Heart left ventricle (tissue), 13 donors: ENCODE measurements around the gene LARP4B.

Source experiments
- POLR2A ChIP-seq, 2 donors: fragments of 450-650 bp; IDR thresholded peaks; one replicate each; pipeline ENCODE4 v1.6.1; 2017; ENCODE audit warnings: antibody characterized with exemption in 2 of 2, mild to moderate bottlenecking in 2 of 2, moderate library complexity in 2 of 2
- TF ChIP-seq, protein P1 (sequence below), 12 donors: fragments of 200-600 bp; sonication (generic) in 4 of 12; IDR thresholded peaks; one replicate each; pipeline versions ENCODE4 v1.5.0 to v1.8.0; 2018 to 2022; ENCODE audit warnings: antibody characterized with exemption in 12 of 12, mild to moderate bottlenecking in 5 of 12
- donor health status: ischemic (EF 13 %, LVEDD 7.1; RV severe dilation, severe dysfunction).
- donor health status: DM: no; HTN: yes; CAD: no.
- donor health status: DM: no; HTN: no; CAD: no.
- donor health status: ischemic (EF 25% LVEDD 6.9; RV normal size, moderate dysfunction).
- donor health status: ischemic (EF 25% LVEDD 5.7; RV mildly dilated, moderate dysfunction).
- donor health status: ischemic (EF 35%, LVEDD 5.7; RV mildly dilated, moderate dysfunction).
- donor health status: nonischemic (EF 11% LVEDD 7.7; RV severe dilation, severe dysfunction).
- donor health status: DM: yes; HTN: yes; CAD: no.
- donor health status: PGD.
- donor health status: ischemic (EF 29% LVEDD 5.4; RV normal size, mild dysfunction).
- donor health status: nonischemic (EF 23%, LVEDD 6.1; RV moderate dilation, normal function).

DNA sequence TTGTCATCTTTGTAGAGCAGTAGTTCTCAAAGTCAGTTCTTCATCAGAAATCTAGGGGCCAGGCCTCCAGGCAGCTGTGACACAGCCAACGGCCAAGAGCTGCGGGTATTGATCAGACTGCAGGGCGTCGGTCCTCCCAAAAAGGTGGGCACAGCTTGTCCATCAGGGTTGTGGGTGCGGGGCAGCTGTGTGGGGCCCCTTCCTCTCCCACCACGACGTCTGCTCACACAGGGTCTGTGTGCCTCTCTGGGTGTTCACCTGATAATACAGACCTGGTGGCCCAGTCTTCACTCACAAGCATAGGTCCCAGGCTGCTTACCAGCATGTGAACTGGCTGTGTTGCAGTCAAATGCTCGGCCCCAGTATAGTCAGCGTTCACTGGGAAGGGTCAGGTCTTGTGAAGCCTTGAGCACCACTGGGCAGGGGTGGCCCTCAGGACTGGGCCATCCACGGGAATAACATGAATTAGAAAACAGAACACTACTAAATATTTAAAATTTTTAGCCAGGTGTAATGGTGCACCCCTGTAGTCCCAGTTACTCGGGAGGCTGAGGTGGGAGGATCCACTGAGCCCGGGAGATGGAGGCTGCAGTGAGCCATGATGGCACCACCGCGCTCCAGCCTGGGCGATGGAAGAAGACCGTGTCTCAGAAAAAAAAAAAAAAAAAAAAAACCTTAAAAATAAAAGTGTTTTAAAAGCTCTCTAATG is 139.3 kb downstream of the LARP4B start:
- TF ChIP-seq, protein P1, sequence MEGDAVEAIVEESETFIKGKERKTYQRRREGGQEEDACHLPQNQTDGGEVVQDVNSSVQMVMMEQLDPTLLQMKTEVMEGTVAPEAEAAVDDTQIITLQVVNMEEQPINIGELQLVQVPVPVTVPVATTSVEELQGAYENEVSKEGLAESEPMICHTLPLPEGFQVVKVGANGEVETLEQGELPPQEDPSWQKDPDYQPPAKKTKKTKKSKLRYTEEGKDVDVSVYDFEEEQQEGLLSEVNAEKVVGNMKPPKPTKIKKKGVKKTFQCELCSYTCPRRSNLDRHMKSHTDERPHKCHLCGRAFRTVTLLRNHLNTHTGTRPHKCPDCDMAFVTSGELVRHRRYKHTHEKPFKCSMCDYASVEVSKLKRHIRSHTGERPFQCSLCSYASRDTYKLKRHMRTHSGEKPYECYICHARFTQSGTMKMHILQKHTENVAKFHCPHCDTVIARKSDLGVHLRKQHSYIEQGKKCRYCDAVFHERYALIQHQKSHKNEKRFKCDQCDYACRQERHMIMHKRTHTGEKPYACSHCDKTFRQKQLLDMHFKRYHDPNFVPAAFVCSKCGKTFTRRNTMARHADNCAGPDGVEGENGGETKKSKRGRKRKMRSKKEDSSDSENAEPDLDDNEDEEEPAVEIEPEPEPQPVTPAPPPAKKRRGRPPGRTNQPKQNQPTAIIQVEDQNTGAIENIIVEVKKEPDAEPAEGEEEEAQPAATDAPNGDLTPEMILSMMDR (IDR thresholded peaks at IDR 0.05): no peak
- TF ChIP-seq POLR2A (IDR thresholded peaks at IDR 0.05): no peak
